Hematopoietic multipotent progenitor cell treated with erythropoietin and hydrocortisone succinate and interleukin-3 and kit ligand, for 6 days (in vitro differentiated cells): Measurements from ENCODE around the gene SAMD5.
"Not testable (repeated sequence)": the region's sequence is repeated elsewhere in the genome, so short reads cannot be mapped to it uniquely, and the experiment has no call there.

Experiments
- DNase-seq: peaks from one replicate; pipeline ENCODE4 v3.0.0-alpha.2; 2015

Gene SAMD5

GRCh38 chr6:147530132-147531060 is 21.9 kb downstream of the SAMD5 start:
- DNase-seq: peak; percentile 17

GRCh38 chr6:147531321-147531720 is 22.8 kb downstream of the SAMD5 start:
- no peak for DNase-seq

- DNase-seq: no peak
Measured at GRCh38 chr6:147534116-147534860, 25.8 kb downstream of the SAMD5 start.

GRCh38 chr6:147538821-147539220 is 30.3 kb downstream of the SAMD5 start:
- DNase-seq: no peak

DNA sequence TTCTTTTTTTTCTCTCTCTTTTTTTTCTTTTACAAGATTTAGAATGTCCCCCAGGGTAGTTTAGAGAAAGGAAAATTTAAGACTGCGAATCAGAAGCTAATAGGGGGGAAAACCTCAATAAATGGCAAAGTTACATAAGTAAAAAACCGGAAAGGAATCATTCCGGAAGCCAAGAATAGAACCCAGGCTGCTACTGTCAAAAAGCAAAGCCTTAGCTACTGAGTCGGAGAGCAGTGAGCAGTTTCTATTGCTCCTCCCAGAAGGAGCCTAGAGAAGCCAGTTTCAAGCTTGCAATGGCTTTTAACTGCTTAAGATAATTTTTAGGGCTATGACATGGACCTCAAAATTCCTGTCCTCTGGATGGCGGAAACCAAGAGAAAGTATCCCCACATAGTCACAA is 31.6 kb downstream of the SAMD5 start:
- DNase-seq: no peak

GRCh38 chr6:147542436-147542835 is 33.9 kb downstream of the SAMD5 start:
- DNase-seq: not testable (repeated sequence)

DNA sequence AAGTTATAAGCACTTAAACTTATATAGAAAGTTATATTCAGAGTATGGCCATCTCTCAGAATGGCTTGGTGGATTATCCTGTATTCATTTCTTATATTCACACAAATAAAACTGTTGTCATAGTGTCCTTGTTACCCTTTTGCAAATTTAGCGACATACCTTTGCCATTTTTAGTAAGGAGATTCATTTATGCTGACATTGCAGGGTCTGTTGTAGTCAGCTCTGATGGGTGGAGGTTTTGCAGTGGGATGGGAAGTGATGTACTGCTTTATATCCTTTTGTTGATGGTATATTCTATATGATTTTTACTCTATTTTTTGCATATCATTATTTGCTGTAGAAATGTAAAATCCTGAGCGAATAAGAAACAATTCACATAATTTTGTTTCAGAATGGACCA is 35.9 kb downstream of the SAMD5 start:
- no peak for DNase-seq

DNA sequence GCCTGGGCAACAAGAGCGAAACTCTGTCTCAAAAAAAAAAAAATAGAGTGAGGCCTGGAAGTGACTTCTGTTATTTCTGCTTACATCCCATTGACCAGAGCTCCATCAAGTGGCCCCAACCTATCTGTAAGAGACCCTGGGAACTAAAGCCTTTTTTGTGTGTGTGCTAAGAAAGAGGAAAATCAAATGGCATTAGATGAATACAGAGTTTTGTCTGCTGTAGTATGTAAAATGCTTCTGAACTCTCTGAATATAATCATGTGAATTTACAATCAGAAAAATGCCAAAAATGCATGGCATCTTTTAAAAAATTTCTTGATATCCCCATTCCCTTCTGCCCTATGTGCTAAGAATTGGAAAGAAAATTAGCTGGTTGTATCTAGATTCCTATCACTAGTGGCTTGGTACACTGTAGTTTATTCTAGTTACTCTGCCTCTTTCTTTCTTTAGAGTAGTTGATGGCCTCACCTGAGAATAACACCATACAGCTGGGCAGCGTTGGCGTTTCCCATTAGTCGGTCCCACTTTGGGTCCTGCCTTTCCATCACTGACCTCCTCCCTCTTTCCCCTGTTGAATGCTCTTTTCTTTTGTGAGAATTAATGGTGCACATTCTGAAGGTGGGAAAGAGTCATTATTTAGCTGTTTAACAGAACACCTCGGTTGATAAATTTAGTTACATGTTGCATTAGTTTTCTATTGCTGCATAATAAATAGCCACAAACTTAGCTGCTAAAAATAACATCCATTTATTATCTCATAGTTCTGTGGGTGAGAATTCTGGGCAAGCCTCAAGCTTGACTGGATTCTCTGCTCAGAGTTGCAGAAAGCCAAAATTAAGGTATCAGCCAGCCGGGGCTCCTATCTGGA is 38.2 kb downstream of the SAMD5 start:
- no peak for DNase-seq

- no peak for DNase-seq
Measured at GRCh38 chr6:147547369-147547902, 38.9 kb downstream of the SAMD5 start.

GRCh38 chr6:147548921-147549475 is 40.5 kb downstream of the SAMD5 start:
- no peak for DNase-seq

- DNase-seq: no peak
Measured at GRCh38 chr6:147549531-147549930, 41.0 kb downstream of the SAMD5 start.

DNA sequence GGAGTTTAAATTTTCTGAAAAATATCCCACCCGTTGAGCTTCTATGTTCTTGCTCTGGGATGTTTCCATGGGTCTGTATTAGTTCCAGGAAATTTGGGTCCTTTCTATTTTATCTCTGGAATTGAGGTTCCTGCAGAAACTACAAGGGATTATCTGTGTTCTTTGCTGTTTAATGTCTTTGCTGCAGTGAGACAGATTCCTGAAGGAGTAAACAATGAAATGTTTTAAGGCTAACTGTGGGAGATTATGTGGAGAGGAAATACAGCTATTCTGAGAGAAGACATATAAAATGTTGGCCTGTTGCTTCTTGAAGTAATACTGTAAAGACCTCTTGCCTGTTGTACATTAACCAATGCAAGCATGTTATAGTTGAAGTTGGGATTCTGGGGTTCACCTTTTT is 43.5 kb downstream of the SAMD5 start:
- no peak for DNase-seq

DNA sequence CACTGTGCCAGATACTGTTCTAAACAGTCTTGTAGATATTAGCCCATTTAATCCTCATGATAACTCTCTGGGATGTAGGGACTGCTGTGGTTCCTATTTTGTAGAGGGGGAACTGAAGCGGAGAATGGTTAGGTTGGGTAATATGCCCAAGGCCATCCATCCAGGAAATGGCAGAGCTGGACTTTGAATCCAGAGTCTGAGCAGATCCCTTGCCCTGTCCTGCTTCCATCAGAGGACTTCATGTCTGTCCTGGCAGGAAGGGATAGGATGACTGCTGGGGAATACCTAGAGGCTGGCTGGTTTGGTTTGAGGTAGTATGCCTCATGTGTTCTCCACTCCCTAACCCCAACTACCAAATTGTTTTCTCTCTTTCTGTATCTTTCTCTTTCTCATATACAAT is 44.6 kb downstream of the SAMD5 start:
- DNase-seq: no peak

- no peak for DNase-seq
Measured at GRCh38 chr6:147554281-147554680, 45.8 kb downstream of the SAMD5 start.

DNA sequence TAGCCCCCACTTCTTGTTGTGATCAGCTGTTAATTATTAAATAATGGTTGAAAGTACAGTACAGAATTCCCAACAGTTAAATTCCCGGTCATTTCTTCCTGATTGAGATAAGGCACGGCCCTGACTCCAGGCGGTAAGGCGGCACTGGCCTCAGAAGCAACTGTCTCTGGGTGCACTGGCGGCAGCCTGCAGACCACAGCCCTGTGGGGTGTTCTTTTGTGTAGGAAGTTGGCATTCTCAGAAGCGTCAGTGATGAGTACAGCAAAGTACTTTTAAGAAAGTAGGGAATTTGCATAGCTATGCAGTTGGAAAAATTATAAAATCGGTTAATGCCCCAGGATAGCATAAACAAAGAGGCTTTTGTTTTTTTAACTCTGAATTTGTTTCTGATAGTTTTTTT is 50.5 kb downstream of the SAMD5 start:
- no peak for DNase-seq

DNA sequence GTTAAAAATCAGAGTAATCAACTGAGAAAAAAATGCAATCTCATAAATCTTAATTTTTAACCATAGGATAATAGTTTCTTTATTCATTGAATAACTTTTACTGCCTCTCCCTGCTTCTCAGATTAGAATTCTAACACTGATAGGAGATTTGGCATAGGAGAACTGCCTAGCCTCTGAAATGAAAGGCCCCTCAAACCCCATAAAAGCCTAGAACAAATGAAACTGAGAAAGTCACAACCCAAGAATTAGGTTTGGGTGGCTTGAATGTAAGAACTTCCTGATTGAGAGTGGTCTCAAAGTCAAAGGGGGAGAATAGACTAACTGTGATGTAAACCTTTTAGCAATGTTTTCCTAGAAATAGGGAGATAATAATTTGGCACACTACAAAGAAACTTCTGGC is 52.2 kb downstream of the SAMD5 start:
- no peak for DNase-seq

- no peak for DNase-seq
Measured at GRCh38 chr6:147561726-147562125, 53.2 kb downstream of the SAMD5 start.

- no peak for DNase-seq
Measured at GRCh38 chr6:147563472-147563871, 55.0 kb downstream of the SAMD5 start.

- no peak for DNase-seq
Measured at GRCh38 chr6:147564556-147564955, 56.1 kb downstream of the SAMD5 start.

GRCh38 chr6:147566244-147566898 is 57.9 kb downstream of the SAMD5 start:
- no peak for DNase-seq

DNA sequence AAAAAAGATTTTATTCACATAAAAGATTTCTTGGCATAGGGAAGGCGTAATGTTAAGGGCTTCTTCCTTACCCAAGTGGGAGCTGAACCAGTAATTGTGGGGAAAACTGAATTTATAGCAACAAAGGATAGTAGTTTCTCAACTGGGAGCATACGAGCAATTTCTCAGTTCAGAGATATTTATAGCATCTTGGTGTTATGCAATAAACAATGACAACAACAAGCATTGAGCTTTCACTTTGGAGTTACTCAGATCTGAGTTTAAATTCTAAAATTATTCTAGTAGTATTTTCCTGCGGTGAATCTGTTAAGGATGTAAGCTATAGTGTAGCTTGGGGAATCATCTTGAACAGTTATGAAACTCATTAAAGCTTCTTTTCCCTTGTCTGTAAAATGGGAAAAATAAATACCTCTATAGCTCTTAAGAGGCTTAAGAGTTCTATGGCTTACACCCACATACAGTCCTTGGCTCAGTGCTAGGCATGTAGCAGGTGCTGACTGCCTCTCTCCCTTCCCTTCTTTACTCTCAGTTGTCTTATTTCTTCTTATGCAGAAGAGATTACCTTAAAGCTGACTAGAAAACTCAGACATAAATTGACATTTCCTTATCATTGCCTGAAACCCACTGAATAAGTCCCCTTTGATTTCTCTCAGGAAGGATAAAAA is 58.8 kb downstream of the SAMD5 start:
- DNase-seq: no peak
